Lower leg skin (tissue), 4 donors: Measurements from ENCODE around the gene ZC3HAV1. TPM values are rescaled to one million over a fixed set of nuclear protein-coding genes. Genes with fewer than 3 reads are reported as not detected.
"Not testable (repeated sequence)": the region's sequence is repeated elsewhere in the genome, so short reads cannot be mapped to it uniquely, and the experiment has no call there.

Source experiments
- DNase-seq, 2 donors: peaks; one replicate each; pipeline ENCODE4 v3.0.0-alpha.2; 2019; ENCODE audit warnings: low spot score in 2 of 2
- H3K4me3 ChIP-seq: fragments of 200-600 bp; sonication (generic); 2 replicates; pipeline ENCODE4 v1.5.1; 2017; ENCODE audit warnings: mild to moderate bottlenecking, low read depth; ENCODE audit not compliant: poor library complexity, severe bottlenecking
- POLR2A ChIP-seq, 2 donors: fragments of 450-650 bp; IDR thresholded peaks; one replicate each; pipeline ENCODE4 v1.6.1; 2016 to 2017; ENCODE audit warnings: antibody characterized with exemption in 2 of 2, mild to moderate bottlenecking in 1 of 2, moderate library complexity in 1 of 2
- WGBS, 2 donors: methylation state at CpG; one replicate each; pipeline ENCODE4 v1.1.5; 2018; 5-methylcytosine and 5-hydroxymethylcytosine counted together
- intact Hi-C: fragments of 100-400 bp; cut with DNase I; formaldehyde crosslinking; loops from one replicate; pipeline ENCODE4 v1.15.0; 2023; ENCODE audit warnings: low total_unique reads
- total RNA-seq, 4 donors: library from RNA; depleted of rRNA; stranded (reverse); fragments of >200 nt; gene quantifications; one replicate each; pipeline ENCODE4 v1.1.0, GENCODE V29; 2016
- TF ChIP-seq, protein P1 (sequence below), 3 donors: fragments of 450-650 bp; IDR thresholded peaks; one replicate each; pipeline ENCODE4 v1.5.1; 2016; ENCODE audit warnings: antibody characterized with exemption in 3 of 3, mild to moderate bottlenecking in 3 of 3, moderate library complexity in 2 of 3

ZC3HAV1 gene
- total RNA-seq, 4 donors from 2014 or later: 15.4 to 25.8 (median 22.9) TPM

DNA sequence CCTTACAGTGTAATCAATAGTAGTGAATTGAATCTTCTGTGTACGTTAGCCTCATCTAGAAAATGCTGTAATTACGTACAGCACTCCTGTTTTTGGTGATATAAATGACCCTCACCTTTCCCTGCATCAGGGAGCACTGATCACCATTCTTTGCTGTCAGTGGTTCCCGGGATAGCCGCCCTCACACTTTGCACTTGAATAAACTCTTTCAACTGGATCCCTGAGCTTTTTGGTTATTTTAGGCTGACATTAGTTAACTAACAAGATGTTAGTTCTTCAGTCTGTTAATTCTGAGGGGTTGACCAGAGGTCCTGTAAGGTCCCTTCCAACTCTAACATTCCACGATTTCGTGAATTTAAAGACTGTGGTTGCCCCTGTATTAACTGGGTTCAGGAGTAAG is 23.4 kb upstream of the ZC3HAV1 start:
- no peak for TF ChIP-seq POLR2A (IDR thresholded peaks at IDR 0.05)
- TF ChIP-seq, protein P1, sequence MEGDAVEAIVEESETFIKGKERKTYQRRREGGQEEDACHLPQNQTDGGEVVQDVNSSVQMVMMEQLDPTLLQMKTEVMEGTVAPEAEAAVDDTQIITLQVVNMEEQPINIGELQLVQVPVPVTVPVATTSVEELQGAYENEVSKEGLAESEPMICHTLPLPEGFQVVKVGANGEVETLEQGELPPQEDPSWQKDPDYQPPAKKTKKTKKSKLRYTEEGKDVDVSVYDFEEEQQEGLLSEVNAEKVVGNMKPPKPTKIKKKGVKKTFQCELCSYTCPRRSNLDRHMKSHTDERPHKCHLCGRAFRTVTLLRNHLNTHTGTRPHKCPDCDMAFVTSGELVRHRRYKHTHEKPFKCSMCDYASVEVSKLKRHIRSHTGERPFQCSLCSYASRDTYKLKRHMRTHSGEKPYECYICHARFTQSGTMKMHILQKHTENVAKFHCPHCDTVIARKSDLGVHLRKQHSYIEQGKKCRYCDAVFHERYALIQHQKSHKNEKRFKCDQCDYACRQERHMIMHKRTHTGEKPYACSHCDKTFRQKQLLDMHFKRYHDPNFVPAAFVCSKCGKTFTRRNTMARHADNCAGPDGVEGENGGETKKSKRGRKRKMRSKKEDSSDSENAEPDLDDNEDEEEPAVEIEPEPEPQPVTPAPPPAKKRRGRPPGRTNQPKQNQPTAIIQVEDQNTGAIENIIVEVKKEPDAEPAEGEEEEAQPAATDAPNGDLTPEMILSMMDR (IDR thresholded peaks at IDR 0.05): no peak
- intact Hi-C loops: no loop called here
- H3K4me3 ChIP-seq: no peak overlapping the region
- WGBS, 2 donors: 52 to 57% methylated on average over 6 of the region's 6 CpGs
- no peak for DNase-seq

DNA sequence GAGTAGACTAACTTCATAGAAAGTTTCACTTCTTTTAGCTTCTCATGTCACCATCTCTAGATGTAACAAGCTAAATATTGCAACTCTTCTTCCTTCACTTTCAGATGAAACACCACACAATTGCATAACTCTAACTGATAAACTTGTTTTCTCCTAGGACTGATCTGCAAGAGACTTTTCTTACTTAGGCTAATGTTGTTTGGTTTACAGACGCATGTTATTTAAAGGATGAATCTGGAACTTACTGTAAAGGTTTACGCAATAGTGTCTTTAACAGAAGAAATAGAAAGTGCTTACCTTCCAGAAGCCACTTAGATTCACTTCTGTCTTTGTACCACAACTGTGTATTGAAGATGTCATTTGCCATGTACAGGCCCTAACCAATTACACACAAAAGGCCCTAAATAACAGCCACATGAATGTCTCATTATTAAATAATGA is 22.1 kb upstream of the ZC3HAV1 start:
- intact Hi-C loops: no loop called here
- no peak for DNase-seq
- TF ChIP-seq, protein P1 (IDR thresholded peaks at IDR 0.05): no peak
- no peak for TF ChIP-seq POLR2A (IDR thresholded peaks at IDR 0.05)
- 44 to 87% methylated on average over 2 of the region's 2 CpGs for WGBS, 2 donors
- H3K4me3 ChIP-seq: no peak overlapping the region

DNA sequence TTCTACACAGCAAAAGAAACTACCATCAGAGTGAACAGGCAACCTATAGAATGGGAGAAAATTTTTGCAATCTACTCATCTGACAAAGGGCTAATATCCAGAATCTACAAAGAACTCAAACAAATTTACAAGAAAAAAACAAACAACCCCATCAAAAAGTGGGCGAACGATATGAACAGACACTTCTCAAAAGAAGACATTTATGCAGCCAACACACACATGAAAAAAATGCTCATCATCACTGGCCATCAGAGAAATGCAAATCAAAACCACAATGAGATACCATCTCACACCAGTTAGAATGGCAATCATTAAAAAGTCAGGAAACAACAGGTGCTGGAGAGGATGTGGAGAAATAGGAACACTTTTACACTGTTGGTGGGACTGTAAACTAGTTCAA is 20.3 kb upstream of the ZC3HAV1 start:
- intact Hi-C loops, DNase-seq, H3K4me3 ChIP-seq: not testable (repeated sequence)
- 98 to 100% methylated on average over 2 of the region's 2 CpGs for WGBS, 2 donors

DNA sequence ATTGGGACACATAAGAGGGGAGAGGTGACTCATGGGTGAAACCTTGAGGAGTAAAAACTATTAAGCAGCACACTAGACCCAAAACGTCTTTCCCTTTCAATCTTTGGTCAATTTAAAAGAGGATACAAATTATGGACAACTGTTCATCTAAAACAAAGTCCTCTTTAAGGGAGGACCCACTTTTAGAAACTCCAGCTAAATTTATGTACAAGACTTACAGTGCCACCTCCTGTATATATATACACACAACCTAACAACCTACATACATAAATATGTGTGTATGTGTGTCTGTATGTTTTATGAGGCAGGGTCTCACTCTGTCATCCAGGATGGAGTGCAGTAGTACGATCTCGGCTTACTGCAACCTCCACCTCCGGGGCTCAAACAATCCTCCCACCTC is 18.1 kb upstream of the ZC3HAV1 start:
- no peak for TF ChIP-seq POLR2A (IDR thresholded peaks at IDR 0.05)
- TF ChIP-seq, protein P1 (IDR thresholded peaks at IDR 0.05): no peak
- 80 to 91% methylated on average over 4 of the region's 4 CpGs for WGBS, 2 donors
- DNase-seq: no peak
- intact Hi-C loops: no loop called here
- no peak overlapping the region for H3K4me3 ChIP-seq

DNA sequence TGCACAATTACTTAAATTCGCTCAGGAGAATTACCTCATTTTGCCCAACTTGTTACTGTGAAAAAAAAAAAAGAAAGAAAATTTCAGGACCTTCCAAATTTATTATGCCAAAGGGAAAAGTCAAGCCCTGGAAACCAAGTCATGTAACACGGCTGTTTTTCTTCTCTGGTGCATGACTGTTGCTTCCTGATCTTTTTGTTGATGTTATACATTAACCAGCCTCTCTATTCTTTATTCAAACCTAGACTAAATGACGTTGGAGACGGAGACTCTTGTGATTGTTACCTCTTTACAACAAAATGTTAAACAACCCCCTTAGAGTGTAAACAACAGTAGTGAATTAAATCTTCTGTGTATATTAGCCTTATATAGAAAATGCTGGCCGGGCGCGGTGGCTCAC is 16.1 kb upstream of the ZC3HAV1 start:
- H3K4me3 ChIP-seq: no peak overlapping the region
- DNase-seq: no peak
- WGBS, 2 donors: 88 to 89% methylated on average over 7 of the region's 7 CpGs
- intact Hi-C loops: no loop called here
- TF ChIP-seq, protein P1 (IDR thresholded peaks at IDR 0.05): no peak
- TF ChIP-seq POLR2A (IDR thresholded peaks at IDR 0.05): no peak

DNA sequence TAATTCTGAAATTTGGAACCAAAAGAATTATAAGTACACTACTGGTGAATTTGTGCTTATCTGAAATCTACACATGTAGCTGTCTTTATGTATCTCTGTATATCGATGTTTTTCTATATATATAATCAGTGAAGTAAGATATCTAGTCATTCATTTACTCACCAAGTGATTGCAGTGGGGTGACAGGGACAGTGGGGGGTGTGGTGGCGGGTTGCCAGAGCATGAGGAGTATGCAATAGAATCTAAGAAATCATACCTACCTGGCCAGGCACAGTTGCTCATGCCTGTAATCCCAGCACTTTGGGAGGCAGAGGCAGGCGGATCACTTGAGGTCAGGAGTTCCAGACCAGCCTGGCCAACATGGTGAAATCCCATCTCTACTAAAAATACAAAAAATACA is 15.5 kb upstream of the ZC3HAV1 start:
- H3K4me3 ChIP-seq, intact Hi-C loops, DNase-seq: not testable (repeated sequence)
- WGBS, 2 donors: 82 to 84% methylated on average over 3 of the region's 3 CpGs

DNA sequence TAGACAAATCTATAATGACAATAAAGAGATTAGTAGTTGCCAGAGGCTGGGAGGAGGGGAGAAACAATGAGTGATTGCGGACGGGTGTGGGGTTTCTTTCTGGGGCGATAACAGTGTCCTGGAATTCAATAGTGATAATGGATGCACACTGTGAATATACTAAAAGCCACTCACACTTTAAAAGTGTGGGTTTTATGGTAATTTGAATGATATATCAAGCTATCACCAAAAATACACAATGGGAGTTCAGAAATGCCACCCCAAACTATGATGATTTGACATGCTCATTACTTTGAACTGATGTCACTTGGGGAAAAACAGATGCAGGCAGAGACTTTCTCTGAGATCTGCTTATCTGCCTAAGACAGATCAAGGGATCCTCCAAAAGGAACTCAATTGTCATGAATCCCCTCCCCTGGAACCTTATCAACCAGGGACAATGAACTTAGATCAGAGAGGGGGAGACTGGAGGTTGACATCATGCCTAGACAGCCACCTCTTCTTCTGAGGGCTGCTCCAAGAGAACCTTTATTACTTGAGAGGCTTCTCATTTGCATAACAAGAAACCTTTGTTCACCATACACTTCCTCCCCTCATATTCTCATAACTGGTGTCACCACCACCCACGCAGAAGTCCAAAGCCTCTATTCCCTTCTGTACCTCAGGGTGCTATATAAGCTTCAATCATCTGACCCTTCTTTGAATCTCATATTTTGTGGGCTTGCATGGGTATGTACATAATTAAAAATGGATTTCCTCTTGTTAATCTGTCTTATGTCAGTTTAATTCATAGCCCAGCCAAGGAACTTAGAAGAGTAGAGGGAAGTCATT is 14.8 kb upstream of the ZC3HAV1 start:
- intact Hi-C loops: no loop called here
- no peak for TF ChIP-seq POLR2A (IDR thresholded peaks at IDR 0.05)
- TF ChIP-seq, protein P1 (IDR thresholded peaks at IDR 0.05): no peak
- WGBS, 2 donors: 83 to 87% methylated on average over 4 of the region's 4 CpGs
- DNase-seq: no peak
- H3K4me3 ChIP-seq: no peak overlapping the region
